Measurements from ENCODE around the gene KCTD7.
"Not testable (repeated sequence)": the region's sequence is repeated elsewhere in the genome, so short reads cannot be mapped to it uniquely, and the experiment has no call there.

The KCTD7 gene

DNA sequence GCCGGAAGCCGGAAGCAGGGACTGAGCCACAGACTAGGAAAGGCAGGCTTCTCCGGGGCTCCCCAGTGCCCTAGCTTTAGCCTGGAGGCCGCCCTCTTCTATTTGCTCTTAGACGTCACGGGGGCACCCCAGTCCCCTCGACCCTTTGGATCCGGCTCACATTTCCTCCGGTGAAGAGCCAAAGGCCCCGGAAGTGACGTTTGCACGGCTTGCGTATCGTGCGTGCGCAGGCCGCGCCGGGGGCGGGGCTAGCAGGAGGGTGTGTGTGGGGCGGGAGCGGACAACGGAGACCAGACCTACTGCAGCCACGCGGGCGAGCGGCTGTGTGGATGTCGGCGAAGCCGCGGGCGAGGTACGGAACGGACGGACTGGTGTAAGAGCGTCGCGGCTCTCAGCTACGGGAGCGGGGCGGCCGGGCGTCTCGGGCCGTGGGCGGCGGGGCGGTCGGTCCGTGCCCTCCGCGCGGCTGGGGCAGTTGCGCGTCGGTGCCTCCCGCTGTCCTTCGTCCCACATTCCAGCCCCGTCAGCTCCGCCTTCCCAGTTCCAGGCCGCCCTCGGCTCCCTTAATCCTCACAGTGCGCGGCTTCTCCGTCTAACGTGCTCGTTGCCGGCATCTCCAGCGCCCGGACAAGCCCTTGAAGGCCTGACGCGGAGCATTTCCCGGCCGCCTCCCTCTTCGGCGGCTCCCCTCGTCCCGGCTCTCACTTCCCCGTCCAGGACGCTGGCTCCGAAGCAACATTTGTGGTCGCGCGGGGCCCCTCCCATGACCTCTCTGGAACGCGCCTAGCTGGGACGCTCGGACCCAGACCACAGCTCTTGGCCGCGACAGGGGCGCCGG lies 25.8 kb downstream of the KCTD7 start:
- peak; percentile 93 to 99 (median 96) for DNase-seq

DNA sequence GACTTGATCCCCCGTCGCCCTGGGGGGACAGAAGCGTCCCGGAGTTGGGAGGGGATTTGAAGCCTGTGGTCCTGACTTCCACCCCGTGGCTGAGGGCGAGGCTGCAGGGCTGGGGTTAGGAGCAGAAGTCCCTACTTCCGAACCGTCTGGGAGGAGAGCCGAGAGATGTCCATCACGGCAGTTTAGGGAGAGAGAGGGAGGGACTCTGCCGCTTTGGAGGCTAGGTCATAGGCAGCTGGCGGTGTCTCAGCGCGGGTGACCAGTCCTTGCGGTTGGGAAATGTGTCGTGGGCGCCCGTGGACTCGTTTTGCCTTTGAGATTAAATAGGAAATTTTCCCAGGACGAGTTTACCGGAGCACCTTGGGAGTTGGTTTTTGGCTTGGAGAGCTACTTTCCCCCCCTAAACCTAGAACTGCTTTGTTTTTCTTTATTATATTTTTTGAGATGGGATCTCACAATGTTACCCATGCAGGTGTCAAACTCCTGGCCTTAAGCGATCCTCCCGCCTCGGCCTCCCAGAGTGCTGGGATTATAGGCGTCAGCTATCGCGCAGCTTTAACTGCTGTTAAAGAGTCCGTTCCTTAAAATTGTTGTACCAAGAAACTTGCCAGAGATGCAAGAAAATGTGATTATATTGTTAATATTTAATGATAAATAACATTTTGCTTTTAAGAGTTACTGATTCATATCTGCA lies 26.6 kb downstream of the KCTD7 start:
- DNase-seq = peak in 2 of 14 donors; percentile 61 to 75

DNA sequence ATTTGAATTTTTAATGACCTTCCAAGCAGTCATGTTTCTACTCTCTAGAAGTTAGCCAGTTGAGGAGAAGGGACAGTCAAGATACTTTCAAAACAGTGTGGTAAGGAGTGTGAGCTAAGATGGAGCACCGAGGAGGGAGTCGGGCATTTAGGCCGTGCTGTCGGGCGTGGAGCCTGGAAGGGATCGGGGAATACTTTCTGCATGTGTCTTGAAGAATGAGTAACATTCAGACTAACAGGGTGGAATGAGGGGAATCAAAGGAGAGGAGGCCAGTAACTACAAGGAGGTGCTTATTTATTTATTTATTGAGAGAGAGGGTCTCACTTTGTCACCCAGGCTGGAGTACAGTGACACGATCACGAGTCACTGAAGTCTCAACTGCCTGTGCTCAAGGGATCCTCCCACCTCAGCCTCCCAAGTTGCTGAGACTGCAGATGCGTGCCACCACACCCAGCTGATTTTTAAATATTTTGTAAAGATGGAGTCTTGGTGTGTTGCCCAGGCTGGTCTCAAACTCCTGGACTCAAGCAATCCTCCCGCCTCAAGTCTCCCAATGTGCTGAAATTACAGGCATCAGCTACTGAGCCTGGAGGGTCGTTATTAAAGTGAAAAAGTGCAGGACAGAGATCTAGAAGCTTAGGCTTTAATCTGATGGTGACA lies 27.3 kb downstream of the KCTD7 start:
- DNase-seq = not testable (repeated sequence)

DNA sequence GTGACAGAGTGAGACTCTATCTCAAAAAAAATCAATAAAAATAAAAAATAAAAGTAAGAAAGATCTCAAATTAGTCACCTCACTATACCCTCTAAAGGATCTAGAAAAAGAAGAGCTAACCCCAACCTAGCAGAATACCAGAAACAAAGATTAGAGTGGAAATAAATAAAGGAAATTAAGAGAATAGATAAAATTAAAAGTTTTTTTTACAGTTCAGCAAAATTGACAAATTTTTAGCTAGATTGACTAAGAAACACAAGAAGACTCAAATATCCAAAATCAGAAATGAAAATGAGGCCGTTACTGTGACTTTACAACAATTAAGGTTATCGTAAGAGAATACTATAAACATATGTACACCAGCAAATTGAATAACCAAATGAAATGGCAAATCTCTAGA lies 29.1 kb downstream of the KCTD7 start:
- no peak for DNase-seq

DNA sequence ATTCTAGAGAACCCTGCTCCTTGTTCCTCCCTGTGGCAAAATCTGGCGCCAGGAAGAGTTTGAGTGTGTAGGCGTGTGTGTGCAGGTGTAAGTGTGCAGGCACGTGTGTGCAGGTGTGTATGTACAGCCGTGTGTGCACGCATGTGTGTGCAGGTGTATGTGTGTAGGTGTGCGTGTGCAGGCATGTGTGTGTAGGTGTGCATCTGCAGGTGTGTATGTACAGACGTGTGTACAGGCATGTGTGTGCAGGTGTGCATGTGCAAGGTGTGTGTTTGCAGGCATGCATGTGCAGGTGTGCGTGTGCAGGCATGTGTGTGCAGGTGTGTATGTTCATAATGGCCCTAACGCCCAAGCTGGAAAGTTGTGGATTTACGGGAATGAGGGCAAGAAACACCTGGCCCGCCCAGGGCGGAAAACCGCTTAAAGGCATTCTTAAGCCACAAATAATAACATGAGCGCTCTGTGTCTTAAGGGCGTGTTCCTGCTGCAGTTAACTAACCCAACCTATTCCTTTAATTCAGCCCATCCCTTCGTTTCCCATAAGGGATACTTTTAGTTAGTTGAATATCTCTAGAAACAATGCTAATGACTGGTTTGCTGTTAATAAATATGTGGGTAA lies 34.1 kb downstream of the KCTD7 start:
- no peak for DNase-seq

DNA sequence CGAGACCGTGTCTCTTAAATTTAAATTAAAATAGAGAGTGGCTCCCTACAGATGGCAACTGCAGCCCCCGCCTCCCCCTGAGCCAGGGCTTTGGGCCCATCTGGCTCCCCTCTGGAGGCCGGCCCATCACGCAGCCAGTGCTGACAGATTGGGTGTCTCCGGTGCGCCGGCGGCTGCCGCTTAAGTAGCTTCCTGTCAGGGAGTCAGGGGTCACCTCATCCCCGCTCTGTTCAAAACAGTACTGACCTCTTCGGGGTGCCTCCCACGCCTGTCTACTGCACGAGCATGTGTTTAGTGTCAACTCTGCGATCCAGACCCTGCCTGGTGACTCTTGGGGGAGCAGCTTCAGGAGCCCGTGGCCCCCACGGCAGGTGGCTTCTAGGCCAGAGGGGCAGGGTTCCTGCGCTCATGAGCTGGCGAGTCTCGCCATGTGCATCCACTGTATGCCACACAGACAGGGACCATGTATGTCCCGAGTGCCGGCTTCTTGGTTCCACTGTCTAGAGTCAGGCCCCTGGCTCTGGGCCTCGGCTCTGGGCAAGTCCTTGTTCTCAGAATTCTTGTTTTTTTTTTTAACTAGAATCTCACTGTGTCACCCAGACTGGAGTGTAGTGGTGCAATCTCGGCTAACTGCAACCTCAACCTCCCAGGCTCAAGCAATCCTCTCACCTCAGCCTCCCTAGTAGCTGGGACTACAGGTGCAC lies 36.1 kb downstream of the KCTD7 start:
- DNase-seq = no peak

DNA sequence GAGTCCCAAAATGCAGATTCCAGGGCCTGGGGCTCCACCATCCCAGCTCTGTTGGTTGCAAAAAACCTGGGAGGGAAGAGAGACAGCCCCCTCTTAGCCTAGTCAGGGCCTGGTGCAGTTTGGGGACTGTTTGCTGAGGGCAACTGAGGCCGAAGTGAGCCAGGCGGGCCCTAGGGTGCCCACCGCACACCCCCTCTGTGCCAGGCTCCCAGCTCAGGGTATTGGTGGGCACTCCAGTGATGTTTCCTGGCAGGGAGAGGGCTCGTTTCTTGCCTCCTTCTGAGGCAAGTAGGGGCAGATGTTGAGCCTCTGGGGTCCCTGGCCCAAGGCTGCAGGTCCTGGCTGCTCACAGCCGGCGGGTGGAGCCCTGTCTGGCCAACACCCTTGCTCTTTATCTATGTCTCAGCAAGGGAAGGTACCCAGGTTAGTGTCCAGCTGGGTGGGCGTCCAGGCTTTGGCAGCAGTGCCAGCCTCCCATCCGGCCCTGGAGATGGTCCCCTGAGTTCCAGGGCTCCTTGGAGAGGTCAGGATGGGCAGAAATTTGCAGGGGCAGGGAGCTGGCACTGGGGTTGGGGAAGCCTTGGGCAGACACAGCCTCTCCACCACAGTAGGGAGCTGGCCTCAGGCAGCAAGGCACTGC lies 37.8 kb downstream of the KCTD7 start:
- no peak for DNase-seq

DNA sequence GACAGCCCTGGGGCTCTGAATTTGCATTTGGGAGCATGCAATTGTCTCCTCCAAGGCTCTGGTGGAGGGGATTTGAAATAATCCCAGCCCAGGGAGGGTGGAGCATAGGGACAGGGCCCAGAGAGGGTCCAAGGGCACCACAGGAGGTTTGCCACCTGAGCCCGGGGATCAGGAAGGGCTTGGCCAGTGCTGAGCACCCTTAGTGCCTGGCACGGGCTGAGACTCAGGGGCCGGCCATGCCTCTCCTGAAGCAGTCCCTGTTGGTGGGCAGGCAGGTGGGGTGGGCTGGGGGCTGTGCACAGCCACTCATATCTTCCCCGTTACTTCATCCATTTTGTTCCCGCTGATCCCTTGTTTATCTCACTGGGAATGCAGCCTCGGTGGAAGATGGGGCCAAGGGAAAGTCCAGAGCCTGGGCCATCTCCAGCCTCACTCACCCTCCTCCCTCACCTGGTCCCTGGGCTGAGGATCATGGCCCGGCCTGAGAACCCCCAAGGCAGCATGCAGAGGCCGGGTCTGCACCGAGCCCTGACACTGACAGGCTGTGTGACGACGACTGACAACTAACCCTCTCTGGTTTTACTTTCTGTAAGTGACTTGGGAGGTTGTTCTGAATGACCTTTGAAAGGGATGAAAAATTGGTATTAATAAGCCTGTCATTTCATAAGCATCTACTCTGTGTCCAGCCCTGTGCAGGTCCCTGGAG lies 38.5 kb downstream of the KCTD7 start:
- no peak for DNase-seq

DNA sequence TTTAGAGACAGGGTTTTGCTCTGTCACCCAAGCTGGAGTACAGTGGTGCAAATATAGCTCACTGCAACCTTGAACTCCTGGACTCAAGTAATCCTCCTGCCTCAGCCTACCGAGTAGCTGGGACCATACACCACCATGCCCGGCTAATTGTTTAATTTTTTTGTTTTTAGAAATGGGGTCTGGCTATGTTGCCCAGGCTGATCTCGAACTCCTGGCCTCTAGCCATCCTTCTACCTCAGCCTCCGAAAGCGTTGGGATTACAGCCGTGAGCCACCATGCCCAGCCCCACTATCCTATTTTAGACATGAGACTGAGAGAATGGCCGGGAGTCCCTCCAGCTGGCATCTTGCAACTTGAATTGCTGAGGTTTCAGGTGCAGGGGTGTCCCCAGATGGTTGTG lies 39.4 kb downstream of the KCTD7 start:
- DNase-seq = no peak

DNA sequence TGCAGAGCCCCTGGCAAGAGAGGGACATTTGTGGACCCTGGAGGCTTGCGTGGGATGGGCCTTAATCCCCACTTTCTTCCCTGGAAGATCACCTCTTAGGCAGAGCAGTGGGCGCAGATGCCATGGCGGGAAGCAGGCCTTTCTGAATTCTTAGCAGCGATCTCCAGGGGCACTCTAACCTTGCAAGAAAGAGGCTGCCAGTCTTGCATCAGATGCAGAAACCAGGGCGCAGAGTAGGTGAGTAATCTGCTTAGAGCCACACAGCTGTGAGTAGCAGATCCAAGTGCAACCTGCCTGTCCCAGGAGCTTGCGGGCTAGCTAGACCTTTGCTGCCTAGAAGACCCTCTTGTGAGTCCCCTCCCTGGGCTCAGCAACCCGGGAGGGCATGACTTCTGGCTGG lies 40.0 kb downstream of the KCTD7 start:
- peak in 6 of 14 donors; percentile 23 to 77 (median 50) for DNase-seq

DNA sequence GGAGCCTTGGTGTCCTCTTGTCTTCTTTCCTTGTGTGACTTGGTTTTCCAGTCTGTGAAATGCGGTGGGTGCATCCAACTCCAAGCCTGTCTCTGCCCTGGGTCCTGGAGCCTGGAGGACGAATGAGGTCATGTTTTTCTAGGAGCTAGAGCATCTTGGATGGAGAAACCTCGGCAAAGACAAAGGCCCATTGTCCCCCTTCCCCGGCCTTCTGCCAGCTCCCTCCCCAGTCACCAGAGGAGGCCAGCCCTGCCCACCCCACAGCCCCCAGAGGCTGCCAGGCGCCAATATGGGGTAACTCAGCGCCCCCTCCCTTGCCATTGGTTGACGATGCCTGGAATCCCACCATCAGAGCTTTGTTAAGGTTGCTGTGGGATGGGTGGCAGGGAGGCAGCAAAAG lies 40.4 kb downstream of the KCTD7 start:
- peak in 12 of 14 donors; percentile 20 to 83 (median 65) for DNase-seq

DNA sequence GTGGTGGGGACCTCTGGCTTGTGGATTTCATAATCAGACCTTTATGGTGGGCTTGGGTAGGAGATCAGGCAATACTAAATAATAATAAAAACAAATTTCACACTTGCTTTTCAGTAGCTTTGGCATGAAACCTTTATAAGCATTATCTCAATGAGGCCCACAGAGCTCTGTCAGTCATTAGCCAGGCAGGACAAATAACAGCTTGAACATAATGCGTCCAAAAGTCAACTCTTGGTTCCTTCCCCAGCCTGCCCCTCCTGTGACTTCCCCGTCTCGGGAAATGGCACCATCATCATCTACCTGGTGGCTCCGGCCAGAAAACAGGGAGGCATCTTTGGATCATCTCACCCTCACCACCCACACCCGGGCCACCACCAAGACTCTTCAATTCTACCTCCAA lies 40.8 kb downstream of the KCTD7 start:
- no peak for DNase-seq

DNA sequence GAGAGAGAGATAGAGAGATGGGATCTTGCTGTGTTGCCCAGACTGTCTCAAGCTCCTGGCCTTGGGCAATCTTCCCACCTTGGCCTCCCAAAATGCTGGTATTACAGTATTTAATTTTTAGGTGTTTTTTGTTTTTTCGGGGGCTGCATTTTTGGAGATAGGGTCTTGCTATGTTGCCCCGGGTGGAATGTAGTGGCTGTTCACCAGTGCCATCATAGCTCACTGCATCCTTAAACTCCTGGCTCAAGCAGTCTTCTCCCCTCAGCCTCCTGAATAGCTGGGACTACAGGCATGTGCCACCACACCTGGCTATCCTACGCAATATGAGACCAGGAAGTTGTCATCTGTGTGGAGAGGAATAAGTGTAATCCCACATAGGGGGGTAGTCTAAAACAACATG lies 42.4 kb downstream of the KCTD7 start:
- DNase-seq = no peak

DNA sequence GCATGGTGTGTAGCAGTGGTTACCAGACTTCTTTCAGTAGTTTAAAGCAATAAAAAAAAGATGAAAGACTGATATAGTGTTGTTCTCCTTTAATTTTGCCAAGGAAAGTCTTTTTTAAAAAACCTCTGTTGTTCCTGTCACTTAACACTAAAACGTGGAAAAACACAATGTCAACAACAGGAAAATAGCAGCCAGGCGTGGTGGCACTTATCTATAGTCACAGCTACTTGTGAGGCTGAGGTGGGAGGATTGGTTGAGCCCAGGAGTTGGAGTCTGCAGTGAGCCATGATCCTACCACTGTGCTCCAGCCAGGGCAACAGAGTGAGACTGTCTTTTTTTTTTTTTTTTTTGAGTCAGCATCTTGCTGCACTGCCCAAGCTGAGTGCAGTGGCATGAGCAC lies 42.8 kb downstream of the KCTD7 start:
- not testable (repeated sequence) for DNase-seq

DNA sequence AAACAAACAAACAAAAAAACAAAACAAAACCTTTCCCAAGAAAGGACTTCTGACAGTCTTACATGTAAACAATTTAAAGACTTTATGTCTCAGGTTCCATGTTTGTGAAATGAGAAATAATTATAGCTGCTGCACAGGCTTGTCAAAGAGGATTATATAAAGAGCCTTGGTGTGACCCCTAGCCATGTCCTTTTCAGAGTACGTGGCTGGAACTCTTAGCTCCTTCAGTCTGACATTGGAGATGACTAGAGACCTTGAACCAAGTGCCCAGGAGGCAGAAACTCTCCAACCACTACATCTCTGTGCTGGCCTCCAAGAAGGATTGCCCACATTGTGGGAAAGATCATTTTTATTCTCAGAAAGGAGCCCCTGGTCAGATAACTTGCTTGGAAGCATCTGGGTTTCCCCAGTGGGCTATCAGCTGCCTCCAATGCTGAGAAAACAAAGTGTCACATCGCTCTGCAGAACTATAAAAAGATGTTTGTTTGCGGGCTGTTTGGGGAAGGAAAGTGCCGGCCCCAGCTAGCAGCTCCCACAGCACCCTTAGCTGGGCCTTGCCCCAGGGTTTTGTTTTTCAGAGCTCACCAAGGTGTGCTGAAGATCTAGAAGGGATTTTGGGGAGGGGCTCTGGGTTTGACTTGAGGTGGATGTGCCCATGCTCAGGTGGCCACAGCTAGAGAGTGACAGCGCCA lies 43.9 kb downstream of the KCTD7 start:
- DNase-seq = not testable (repeated sequence)

DNA sequence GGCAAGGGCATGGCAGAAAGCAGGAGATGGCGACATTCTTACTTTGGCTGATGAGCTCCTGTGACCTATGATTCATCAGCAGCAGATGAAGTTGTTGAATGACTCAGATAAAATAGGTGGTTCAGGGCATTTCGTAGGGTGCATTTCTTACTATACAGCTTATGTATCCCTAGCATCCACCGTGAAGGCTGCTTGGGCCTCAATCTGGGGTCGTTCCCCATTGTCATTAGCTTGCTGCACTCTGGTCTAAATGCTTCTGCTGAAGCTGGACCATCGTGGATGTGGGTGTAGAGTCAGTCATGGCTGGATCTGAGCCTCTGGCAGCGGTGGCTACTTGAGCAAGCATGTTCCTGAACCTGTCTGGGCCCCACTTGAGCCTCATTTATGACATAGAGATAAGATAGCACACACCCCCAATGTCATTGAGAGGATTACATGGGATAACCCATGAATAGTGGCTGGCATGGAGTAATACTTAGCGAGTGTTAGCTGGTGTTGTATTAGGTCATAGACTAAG lies 44.5 kb downstream of the KCTD7 start:
- DNase-seq = not testable (repeated sequence)

DNA sequence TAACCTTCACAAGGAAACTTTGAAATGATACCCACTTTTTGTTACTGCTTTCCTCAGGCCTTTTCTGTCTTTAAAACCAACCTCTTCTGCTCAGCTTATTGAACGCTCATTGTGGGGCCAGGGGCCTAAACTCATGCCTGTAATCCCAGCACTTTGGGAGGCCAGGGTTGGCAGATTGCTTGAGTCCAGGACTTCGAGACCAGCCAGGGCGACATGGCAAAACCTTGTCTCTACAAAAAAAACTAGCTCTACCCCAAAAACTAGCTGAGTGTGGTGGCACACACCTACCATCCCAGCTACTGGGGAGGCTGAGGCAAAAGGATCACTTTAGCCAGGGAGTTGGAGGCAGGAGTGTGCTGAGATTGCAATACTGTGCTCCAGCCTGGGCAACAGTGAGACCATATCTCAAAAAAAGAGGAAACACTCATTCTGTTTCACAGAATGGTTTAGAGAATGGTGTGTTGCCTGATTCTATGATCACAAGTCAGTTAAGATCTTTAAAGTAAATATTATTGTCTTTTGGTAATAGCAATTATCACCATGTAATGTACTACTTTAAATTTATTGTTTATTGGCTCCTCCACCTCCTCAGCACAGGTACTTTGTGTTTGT lies 51.1 kb downstream of the KCTD7 start:
- DNase-seq = no peak

DNA sequence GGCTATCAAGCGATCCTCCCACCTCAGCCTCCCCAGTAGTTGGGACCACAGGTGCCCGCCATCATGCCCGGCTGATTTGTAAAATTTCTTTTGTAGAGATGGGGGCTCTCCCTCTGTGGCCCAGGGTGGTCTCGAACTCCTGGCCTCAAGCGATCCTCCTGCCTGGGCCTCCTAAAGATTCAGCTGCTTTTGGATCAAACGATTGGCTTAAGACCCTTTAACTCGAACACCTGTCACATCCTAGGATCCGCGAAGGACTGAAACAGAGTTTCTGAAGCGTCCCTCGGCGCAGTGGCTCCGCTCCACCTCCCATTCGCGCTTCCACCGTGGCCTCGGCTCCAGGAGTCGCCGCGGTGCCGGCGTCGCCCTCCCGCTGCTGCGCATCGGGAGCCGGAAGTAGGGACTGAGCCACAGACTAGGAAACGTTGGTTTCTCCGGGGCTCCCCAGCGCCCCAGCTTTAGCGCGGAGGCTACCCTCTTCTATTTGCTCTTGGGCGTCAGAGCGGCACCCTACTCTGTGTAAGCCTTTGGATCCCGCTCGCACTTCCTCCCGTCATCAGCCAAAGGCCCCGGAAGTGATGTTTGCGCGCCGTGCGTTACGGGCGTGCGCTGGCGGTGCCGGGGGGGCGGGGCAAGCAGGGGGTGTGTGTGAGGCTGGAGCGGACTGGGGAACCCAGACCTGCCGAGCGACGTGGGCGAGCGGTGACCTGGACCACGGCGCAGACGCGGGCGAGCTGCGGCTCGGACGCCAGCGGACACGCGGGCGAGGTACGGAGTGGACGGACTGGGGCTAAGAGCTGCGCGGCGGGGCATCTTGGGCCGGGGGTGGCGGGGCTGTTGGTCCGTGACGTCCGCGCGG lies 53.0 kb downstream of the KCTD7 start:
- DNase-seq = peak; percentile 75 to 97 (median 94)
